ENCODE data around the gene TMEM89.

DNA sequence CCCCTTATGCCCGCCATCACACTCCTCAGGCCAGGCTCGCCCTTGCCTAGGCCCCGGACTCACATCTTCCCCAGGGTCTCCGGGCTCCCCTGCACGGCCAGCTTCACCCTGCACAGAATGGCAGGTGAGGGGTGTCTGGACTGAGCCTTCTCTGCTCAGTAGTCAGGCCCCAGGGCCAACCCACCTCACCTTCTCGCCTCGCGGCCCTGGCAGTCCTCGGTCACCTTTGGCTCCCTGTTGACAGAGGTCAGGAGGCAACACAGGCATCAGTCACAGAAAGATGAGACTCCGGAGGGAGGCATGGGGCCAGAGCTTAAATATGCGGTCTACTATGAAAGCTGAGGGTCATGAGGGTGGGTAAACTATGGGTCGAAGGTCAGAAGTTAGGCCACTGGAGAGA, 49.6 kb downstream of the TMEM89 start:
- TF ChIP-seq POLR2AphosphoS5 (IDR thresholded peaks at IDR 0.05; ENCODE audit: borderline replicate concordance, low read depth, low read length) = no peak
- no peak for TF ChIP-seq EZH2 (IDR thresholded peaks at IDR 0.05)
- no peak for TF ChIP-seq FOXP2 (optimal IDR thresholded peaks at IDR 0.05; ENCODE audit: control extremely low read depth, extremely low read length, insufficient read depth)

All from SK-N-MC (cell line).